DOHH2 (cell line): Measurements from ENCODE around the gene KAT6B.

Source experiments
- H3F3A ChIP-seq: fragments of 200-600 bp; sonication (generic), shearing (Covaris generic); 2 replicates; pipeline ENCODE4 v1.6.0; 2016; ENCODE audit warnings: antibody characterized with exemption, mild to moderate bottlenecking; ENCODE audit not compliant: control insufficient read depth, insufficient read depth
- H3K27ac ChIP-seq: fragments of 200-600 bp; sonication (generic); 2 replicates; pipeline ENCODE4 v1.5.1; 2014; ENCODE audit warnings: low read depth, mild to moderate bottlenecking, low read length, moderate library complexity
- H3K27me3 ChIP-seq: fragments of 200-600 bp; sonication (generic); 2 replicates; pipeline ENCODE4 v1.6.1; 2014; ENCODE audit warnings: mild to moderate bottlenecking, low read length, mixed read lengths; ENCODE audit not compliant: control insufficient read depth
- H3K36me3 ChIP-seq: fragments of 200-600 bp; sonication (generic); 2 replicates; pipeline ENCODE4 v1.6.1; 2014; ENCODE audit warnings: mild to moderate bottlenecking, low read length, moderate library complexity, mixed read lengths; ENCODE audit not compliant: control insufficient read depth
- H3K4me1 ChIP-seq: fragments of 200-600 bp; sonication (generic); 2 replicates; pipeline ENCODE4 v1.6.1; 2014; ENCODE audit warnings: mild to moderate bottlenecking, low read length, mixed read lengths; ENCODE audit not compliant: control insufficient read depth
- H3K4me2 ChIP-seq: fragments of 200-600 bp; sonication (generic); 2 replicates; pipeline ENCODE4 v1.6.0; 2014; ENCODE audit warnings: mild to moderate bottlenecking, low read length, moderate library complexity
- H3K4me3 ChIP-seq: fragments of 200-600 bp; sonication (generic); 2 replicates; pipeline ENCODE4 v1.5.1; 2014; ENCODE audit warnings: mild to moderate bottlenecking, low read length, mixed read lengths
- H3K79me2 ChIP-seq: fragments of 200-600 bp; sonication (generic); 2 replicates; pipeline ENCODE4 v1.6.1; 2014; ENCODE audit warnings: mild to moderate bottlenecking, low read length, mixed read lengths; ENCODE audit not compliant: control insufficient read depth
- H3K9me2 ChIP-seq: fragments of 200-600 bp; sonication (generic); replicated peaks from 2 replicates; pipeline ENCODE4 v1.6.1; 2014; ENCODE audit warnings: mild to moderate bottlenecking, low read length, mixed read lengths; ENCODE audit not compliant: control insufficient read depth
- H3K9me3 ChIP-seq: fragments of 200-600 bp; sonication (generic); 2 replicates; pipeline ENCODE4 v1.6.1; 2014; ENCODE audit warnings: antibody characterized with exemption, low read length, mixed read lengths; ENCODE audit not compliant: control insufficient read depth, insufficient read depth
- H4K20me1 ChIP-seq: fragments of 200-600 bp; sonication (generic); 2 replicates; pipeline ENCODE4 v1.6.0; 2014; ENCODE audit warnings: low read depth, mild to moderate bottlenecking, antibody characterized with exemption, low read length, moderate library complexity; ENCODE audit not compliant: control insufficient read depth, insufficient read depth
- EZH2phosphoT487 ChIP-seq: fragments of 200-600 bp; sonication (generic); IDR thresholded peaks from 2 replicates; pipeline ENCODE4 v1.6.1; 2017; ENCODE audit warnings: borderline replicate concordance, mild to moderate bottlenecking, antibody characterized with exemption, low read length, moderate library complexity, mixed read lengths
- TF ChIP-seq, protein P1 (sequence below): fragments of 200-600 bp; sonication (generic); IDR thresholded peaks from one replicate; pipeline ENCODE4 v1.5.1; 2014; ENCODE audit warnings: antibody characterized with exemption, mild to moderate bottlenecking, low read depth, low read length; ENCODE audit not compliant: poor library complexity, severe bottlenecking

The KAT6B gene

DNA sequence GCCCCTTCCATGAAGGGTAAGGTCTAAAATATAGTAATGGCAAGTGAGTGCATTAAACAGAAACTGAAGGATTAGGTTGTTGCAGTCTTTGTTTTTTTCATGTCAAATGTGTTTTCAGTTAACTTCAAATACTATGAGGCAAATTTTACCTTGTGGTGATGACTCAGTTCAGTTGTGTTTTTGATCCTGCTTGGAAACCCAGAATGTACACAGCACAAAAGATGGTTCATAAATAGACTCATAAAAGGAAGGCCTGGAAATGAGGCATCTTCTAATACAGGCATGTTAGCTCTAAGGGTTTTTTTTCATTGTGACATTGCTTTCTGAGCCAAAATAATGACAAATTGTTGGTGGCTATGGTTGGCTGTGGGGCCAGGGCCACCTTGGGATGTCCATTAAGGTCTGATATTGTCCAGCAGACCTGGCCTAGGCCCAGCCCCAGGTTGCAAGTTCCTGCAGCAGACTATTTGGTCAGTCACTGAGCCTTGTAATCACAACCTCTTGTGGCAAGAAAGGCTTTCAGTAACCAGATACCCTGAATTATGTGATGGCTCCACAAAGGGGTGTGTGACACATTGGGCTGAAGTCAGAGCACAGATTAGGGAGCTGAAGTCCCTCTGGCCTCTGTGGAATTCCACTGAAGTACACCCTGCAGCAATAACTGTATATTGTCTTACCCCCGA is 216.0 kb downstream of the KAT6B start:
- H3K79me2 ChIP-seq, result no peaks in the 10 kb centered on the region
- H4K20me1 ChIP-seq, result no peaks in the 10 kb centered on the region
- no peaks in the 10 kb centered on the region for H3K9me2 ChIP-seq
- H3K27ac ChIP-seq, result no peak overlapping the region
- no peaks in the 10 kb centered on the region for H3K36me3 ChIP-seq
- no peaks in the 10 kb centered on the region for H3K9me3 ChIP-seq
- H3K4me1 ChIP-seq, result no peaks in the 10 kb centered on the region
- H3K4me3 ChIP-seq, result no peak overlapping the region
- H3K27me3 ChIP-seq, result no peaks in the 10 kb centered on the region
- no peaks in the 10 kb centered on the region for H3F3A ChIP-seq
- TF ChIP-seq, protein P1, sequence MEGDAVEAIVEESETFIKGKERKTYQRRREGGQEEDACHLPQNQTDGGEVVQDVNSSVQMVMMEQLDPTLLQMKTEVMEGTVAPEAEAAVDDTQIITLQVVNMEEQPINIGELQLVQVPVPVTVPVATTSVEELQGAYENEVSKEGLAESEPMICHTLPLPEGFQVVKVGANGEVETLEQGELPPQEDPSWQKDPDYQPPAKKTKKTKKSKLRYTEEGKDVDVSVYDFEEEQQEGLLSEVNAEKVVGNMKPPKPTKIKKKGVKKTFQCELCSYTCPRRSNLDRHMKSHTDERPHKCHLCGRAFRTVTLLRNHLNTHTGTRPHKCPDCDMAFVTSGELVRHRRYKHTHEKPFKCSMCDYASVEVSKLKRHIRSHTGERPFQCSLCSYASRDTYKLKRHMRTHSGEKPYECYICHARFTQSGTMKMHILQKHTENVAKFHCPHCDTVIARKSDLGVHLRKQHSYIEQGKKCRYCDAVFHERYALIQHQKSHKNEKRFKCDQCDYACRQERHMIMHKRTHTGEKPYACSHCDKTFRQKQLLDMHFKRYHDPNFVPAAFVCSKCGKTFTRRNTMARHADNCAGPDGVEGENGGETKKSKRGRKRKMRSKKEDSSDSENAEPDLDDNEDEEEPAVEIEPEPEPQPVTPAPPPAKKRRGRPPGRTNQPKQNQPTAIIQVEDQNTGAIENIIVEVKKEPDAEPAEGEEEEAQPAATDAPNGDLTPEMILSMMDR, result no peak
- no peak for TF ChIP-seq EZH2phosphoT487
- H3K4me2 ChIP-seq, result no peak overlapping the region

- Histone ChIP-seq H3K4me3 (no peak overlapping the region), H4K20me1 (no peaks in the 10 kb centered on the region), H3F3A (no peaks in the 10 kb centered on the region), H3K4me2 (no peak overlapping the region), H3K27me3 (no peaks in the 10 kb centered on the region), H3K27ac (no peak overlapping the region), H3K9me3 (no peaks in the 10 kb centered on the region), H3K4me1 (0 out of 2 replicates have a peak, but pooled peaks cover under 1% of the 10 kb centered on the region), H3K36me3 (no peaks in the 10 kb centered on the region), H3K79me2 (no peaks in the 10 kb centered on the region), H3K9me2 (no peaks in the 10 kb centered on the region)
- TF ChIP-seq, protein P1, result no peak
- TF ChIP-seq EZH2phosphoT487, result no peak
These were observed 217.1 kb downstream of the KAT6B start for GRCh38 chr10:75043256-75044131.

- no peaks in the 10 kb centered on the region for H3K36me3 ChIP-seq
- no peaks in the 10 kb centered on the region for H3K9me2 ChIP-seq
- H3K4me2 ChIP-seq, result no peak overlapping the region
- H3K79me2 ChIP-seq, result no peaks in the 10 kb centered on the region
- no peaks in the 10 kb centered on the region for H3F3A ChIP-seq
- H3K4me3 ChIP-seq, result no peak overlapping the region
- no peak overlapping the region for H3K27ac ChIP-seq
- peaks cover 6% of the 10 kb centered on the region for H3K27me3 ChIP-seq
- TF ChIP-seq EZH2phosphoT487, result no peak
- TF ChIP-seq, protein P1, result no peak
- 0 out of 2 replicates have a peak, but pooled peaks cover 3% of the 10 kb centered on the region for H3K4me1 ChIP-seq
- no peaks in the 10 kb centered on the region for H4K20me1 ChIP-seq
- H3K9me3 ChIP-seq, result no peaks in the 10 kb centered on the region
These were observed 222.3 kb downstream of the KAT6B start for GRCh38 chr10:75048669-75049098.
